Nephron progenitor cell (in vitro differentiated cells): ENCODE results near the gene C10orf95.
"Not testable (repeated sequence)": the region's sequence is repeated elsewhere in the genome, so short reads cannot be mapped to it uniquely, and the experiment has no call there.

Experiments
- DNase-seq: peaks from one replicate; pipeline ENCODE4 v3.0.0; 2021
- H3K27ac Mint-ChIP-seq: 2 replicates; pipeline ENCODE4 v1.8.0; 2021; ENCODE audit warnings: mild to moderate bottlenecking, moderate library complexity, mixed read lengths
- H3K27me3 Mint-ChIP-seq: 2 replicates; pipeline ENCODE4 v1.8.0; 2021; ENCODE audit warnings: mild to moderate bottlenecking, low read depth, mixed read lengths; ENCODE audit not compliant: poor library complexity
- H3K36me3 Mint-ChIP-seq: 2 replicates; pipeline ENCODE4 v1.8.0; 2021; ENCODE audit warnings: low read depth, mixed read lengths
- H3K4me1 Mint-ChIP-seq: 2 replicates; pipeline ENCODE4 v1.8.0; 2021; ENCODE audit warnings: mixed read lengths
- H3K4me3 Mint-ChIP-seq: 2 replicates; pipeline ENCODE4 v1.8.0; 2021; ENCODE audit warnings: mild to moderate bottlenecking, moderate library complexity, mixed read lengths
- H3K9me3 Mint-ChIP-seq: 2 replicates; pipeline ENCODE4 v1.8.0; 2021; ENCODE audit warnings: mild to moderate bottlenecking, moderate library complexity, mixed read lengths
- TF ChIP-seq, protein P1 (sequence below): fragments of 200-600 bp; sonication (generic); IDR thresholded peaks from 2 replicates; pipeline ENCODE4 v1.5.0; 2021; ENCODE audit warnings: antibody characterized with exemption

The C10orf95 gene

GRCh38 chr10:102461187-102462054, 10.1 kb upstream of the C10orf95 start:
- DNase-seq, result peak; percentile 96
- Mint-ChIP-seq H3K4me1 (peaks cover 47% of the 10 kb centered on the region), H3K9me3 (no peaks in the 10 kb centered on the region), H3K36me3 (no peaks in the 10 kb centered on the region), H3K4me3 (peak overlapping the region; percentile 84), H3K27ac (no peak overlapping the region), H3K27me3 (peaks cover 33% of the 10 kb centered on the region)
- TF ChIP-seq, protein P1, sequence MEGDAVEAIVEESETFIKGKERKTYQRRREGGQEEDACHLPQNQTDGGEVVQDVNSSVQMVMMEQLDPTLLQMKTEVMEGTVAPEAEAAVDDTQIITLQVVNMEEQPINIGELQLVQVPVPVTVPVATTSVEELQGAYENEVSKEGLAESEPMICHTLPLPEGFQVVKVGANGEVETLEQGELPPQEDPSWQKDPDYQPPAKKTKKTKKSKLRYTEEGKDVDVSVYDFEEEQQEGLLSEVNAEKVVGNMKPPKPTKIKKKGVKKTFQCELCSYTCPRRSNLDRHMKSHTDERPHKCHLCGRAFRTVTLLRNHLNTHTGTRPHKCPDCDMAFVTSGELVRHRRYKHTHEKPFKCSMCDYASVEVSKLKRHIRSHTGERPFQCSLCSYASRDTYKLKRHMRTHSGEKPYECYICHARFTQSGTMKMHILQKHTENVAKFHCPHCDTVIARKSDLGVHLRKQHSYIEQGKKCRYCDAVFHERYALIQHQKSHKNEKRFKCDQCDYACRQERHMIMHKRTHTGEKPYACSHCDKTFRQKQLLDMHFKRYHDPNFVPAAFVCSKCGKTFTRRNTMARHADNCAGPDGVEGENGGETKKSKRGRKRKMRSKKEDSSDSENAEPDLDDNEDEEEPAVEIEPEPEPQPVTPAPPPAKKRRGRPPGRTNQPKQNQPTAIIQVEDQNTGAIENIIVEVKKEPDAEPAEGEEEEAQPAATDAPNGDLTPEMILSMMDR, result no peak

DNA sequence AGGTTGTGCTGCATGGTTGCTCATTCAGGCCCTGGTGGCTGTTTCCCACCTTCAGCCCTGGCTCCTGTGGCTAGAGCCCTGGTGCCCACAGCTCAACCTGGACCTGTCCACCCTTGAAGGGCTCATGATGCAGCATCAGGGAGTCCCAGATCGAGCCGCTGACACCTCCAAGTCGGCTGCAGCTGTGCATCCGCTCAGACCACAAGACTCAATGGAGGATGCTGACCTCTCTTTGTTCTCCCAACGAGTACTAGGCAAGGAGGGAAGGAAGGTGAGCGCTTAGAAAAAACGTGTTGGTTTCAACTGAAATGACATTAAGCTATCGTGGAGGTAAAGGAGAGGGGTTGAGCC, 9.5 kb upstream of the C10orf95 start:
- no peaks in the 10 kb centered on the region for H3K9me3 Mint-ChIP-seq
- H3K4me1 Mint-ChIP-seq, result peaks cover 47% of the 10 kb centered on the region
- no peak for DNase-seq
- H3K27me3 Mint-ChIP-seq, result peaks cover 33% of the 10 kb centered on the region
- peaks cover 2% of the 10 kb centered on the region for H3K36me3 Mint-ChIP-seq
- TF ChIP-seq, protein P1, result no peak
- H3K4me3 Mint-ChIP-seq, result peak overlapping the region; percentile 69
- no peak overlapping the region for H3K27ac Mint-ChIP-seq

DNA sequence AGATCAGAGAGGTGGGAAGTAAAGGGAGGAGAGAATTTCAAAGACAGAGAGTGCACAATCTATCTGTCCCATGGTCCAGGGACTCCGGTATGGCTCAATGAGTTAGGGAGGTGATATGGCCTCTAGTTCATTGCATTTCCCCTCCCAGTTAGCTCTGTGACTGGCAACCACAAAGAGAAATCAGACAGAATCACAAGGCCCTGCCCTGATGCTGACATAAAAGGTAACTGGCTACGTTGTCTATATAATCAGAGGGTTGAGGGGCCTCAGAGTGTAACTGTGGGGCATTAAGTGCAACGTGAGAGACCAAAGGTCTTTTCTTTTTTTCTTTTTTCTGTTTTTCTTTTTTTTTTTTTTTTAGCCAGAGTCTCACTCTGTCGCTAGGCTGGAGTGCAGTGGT, 7.3 kb upstream of the C10orf95 start:
- peaks cover 4% of the 10 kb centered on the region for H3K36me3 Mint-ChIP-seq
- H3K27me3 Mint-ChIP-seq, result peaks cover 30% of the 10 kb centered on the region
- DNase-seq, result no peak
- peak overlapping the region; percentile 34 for H3K27ac Mint-ChIP-seq
- peaks cover 53% of the 10 kb centered on the region for H3K4me1 Mint-ChIP-seq
- TF ChIP-seq, protein P1, result no peak
- peak overlapping the region; percentile 29 for H3K4me3 Mint-ChIP-seq
- no peaks in the 10 kb centered on the region for H3K9me3 Mint-ChIP-seq

DNA sequence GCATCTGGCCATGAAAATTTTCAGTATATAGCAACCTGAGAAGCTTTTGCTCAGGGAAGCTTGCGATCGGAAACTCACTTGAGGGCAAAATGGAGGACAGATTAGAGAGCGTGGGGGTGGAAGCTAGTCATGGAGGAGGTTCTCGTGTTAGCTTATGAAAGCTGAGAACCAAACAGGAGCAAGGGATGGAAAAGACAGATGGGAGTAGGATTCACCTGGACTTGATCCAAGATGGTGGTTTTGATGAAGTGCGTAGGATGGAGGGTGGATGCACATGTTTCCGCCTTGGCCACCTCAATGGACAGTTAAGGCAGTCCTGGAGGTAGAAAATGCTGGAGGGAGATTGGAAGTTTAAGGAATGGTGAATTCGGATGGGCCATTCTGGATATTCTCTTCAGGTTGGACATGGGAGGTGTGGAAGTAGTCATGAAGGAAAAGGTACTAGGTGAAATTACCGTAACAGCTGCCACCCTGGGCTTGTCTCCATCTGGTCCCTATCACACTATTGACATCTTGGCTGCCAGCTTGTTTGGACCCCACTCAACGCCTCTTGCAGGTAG, 6.3 kb upstream of the C10orf95 start:
- peaks cover 53% of the 10 kb centered on the region for H3K4me1 Mint-ChIP-seq

GRCh38 chr10:102455893-102456471, 4.6 kb upstream of the C10orf95 start:
- peak overlapping the region; percentile 61 for H3K27ac Mint-ChIP-seq
- TF ChIP-seq, protein P1, result no peak
- peaks cover 15% of the 10 kb centered on the region for H3K36me3 Mint-ChIP-seq
- no peak for DNase-seq
- no peak overlapping the region for H3K4me3 Mint-ChIP-seq
- H3K9me3 Mint-ChIP-seq, result no peaks in the 10 kb centered on the region
- H3K4me1 Mint-ChIP-seq, result peaks cover 43% of the 10 kb centered on the region
- H3K27me3 Mint-ChIP-seq, result peaks cover 18% of the 10 kb centered on the region

More for the DNA sequence above, 6.3 kb upstream of the C10orf95 start:
- Mint-ChIP-seq H3K36me3 (peaks cover 13% of the 10 kb centered on the region), H3K4me3 (no peak overlapping the region), H3K9me3 (no peaks in the 10 kb centered on the region), H3K27ac (no peak overlapping the region), H3K27me3 (peaks cover 26% of the 10 kb centered on the region)
- TF ChIP-seq, protein P1, result no peak
- DNase-seq, result no peak

- Mint-ChIP-seq H3K27me3 (peaks cover 19% of the 10 kb centered on the region), H3K4me1 (peaks cover 40% of the 10 kb centered on the region), H3K36me3 (peaks cover 15% of the 10 kb centered on the region)
- not testable (repeated sequence) for H3K27ac Mint-ChIP-seq, DNase-seq, H3K9me3 Mint-ChIP-seq, H3K4me3 Mint-ChIP-seq
Observed at GRCh38 chr10:102454662-102455487, 3.5 kb upstream of the C10orf95 start.
